ENCODE results near the gene GPR55.

Gene GPR55

DNA sequence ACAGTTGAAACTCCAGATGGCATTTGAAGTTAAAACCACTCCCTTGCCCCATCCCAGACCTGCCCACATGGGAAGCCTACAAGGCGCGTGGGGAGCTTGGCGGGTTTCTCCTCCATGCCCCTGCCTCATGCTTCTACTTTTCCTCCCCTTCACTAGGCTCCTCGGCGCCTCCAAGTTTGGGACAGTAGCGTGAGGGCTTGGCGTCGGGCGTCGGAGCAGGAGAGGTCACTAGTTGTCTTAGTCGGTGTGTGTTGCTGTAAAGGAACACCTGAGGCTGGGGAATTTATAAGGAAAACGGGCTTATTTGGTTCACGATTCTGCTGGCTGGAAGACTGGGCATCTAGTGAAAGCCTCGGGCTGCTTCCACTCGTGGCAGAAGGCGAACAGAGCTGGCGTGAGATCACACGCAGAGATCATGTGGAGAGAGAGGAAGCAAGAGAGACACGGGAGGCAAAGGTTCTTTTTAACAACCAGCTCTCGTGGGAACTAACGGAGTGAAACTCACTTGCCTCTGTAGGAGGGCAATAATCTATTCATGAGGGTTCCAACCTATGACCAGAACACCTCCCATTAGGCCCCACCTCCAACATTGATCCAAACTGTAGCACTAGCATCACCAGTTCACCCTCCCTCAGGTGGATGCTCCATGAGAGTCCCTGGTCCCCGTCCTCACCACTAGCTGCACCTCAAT lies 35.0 kb downstream of the GPR55 start:
- DNase-seq (ENCODE audit: extremely low read depth, low read depth), result no peak
- no peak for TF ChIP-seq CTCF (IDR thresholded peaks at IDR 0.05; ENCODE audit: low read depth, low read length)

DNA sequence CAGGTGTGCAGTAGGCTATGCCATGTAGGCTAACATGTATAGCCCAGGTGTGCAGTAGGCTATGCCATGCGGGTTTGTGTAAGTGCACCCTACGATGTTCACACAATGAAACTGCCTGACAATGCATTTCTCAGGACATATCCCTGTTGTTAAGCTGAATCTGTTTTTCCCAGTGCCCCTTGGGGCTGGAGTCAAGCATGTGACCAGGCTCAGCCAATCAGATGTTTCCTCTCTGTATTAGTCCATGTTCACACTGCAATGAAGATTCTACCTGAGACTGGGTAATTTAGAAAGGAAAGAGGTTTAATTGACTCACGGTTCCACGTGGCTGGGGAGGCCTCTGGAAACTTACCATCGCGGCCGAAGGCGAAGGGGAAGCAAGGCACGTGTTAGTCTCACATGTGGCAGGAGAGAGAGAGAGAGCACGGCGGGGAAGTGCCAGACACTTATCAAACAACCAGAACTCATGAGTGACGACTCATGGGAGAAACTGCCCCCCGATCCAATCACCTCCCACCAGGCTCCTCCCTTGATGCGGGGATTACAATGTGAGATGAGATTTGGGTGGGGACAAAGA lies 36.1 kb downstream of the GPR55 start:
- TF ChIP-seq CTCF (IDR thresholded peaks at IDR 0.05; ENCODE audit: low read depth, low read length), result no peak
- no peak for DNase-seq (ENCODE audit: extremely low read depth, low read depth)

- DNase-seq (ENCODE audit: extremely low read depth, low read depth), result no peak
- no peak for TF ChIP-seq CTCF (IDR thresholded peaks at IDR 0.05; ENCODE audit: low read depth, low read length)
These were observed 37.7 kb downstream of the GPR55 start for GRCh38 chr2:230887342-230887741.

DNA sequence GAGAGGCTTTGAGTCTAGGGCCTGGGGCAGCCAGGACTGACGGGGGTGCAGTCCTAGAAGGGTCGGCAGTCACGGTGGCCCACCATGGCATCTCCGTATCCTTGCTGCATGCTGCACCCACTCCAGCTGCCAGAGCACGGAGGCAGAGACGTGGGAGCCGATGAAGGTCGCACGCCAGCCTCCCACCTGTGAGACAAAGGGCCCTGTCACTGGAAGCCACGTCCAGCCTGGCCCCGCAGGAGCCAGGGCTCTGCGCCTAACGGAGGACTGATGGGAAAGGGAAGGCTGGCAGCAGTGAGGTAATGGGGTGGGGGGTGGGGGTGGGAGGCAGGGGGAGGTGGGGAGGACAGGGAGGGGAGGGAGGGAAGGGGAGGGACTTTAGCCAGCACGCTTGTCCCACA lies 38.4 kb downstream of the GPR55 start:
- DNase-seq (ENCODE audit: extremely low read depth, low read depth), result no peak
- TF ChIP-seq CTCF (IDR thresholded peaks at IDR 0.05; ENCODE audit: low read depth, low read length), result no peak

DNA sequence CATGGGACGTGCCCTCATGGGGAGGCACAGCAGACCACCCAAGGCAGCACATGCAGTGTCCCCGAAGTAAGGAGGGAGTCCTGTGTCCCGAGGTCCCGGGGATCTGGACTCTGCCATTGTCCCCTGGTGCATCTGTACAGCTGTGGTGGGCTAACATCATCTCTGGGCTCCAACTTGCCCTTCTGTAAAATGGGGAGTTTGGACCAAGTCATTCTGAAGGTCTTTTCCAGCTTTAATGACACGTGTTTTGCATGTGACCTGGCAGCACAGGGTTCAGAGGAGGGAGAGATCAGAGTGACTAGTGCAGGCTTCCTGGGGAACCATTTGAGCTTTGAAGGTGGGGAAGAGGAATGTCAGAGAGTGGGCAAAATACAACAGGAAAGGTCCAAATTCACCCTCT lies 38.8 kb downstream of the GPR55 start:
- TF ChIP-seq CTCF (IDR thresholded peaks at IDR 0.05; ENCODE audit: low read depth, low read length), result no peak
- DNase-seq (ENCODE audit: extremely low read depth, low read depth), result no peak

DNA sequence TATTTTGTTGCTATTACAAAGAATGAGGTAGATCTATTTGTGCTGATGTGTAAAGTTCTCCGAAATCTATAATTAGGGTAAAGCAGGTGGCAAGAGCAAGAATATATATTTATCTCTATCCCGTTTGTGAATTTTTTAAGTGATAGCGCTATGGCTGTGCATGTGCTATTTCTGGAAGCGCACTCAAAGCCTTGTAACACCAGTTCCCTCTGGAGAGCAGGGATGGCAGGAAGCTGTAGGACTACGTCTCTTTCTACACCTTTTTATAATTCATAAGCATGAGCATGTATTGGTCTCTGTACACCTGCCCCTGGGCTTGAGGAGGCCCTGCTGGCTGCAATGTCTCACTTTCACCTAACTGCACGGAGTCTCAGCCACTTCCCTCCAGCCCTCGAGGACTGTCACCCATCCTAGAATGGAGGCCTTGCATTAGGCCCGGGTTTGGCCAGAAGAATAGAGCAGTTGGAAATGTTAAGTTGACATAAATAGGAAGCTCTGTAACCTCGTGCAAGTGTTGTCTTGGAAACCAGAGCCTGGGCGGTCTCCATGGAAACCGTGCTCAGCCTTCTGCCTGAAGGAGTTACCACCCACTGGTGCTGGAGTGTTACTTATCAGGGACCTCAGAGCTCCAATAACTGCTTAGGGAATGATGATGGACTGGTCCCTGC lies 39.4 kb downstream of the GPR55 start:
- no peak for TF ChIP-seq CTCF (IDR thresholded peaks at IDR 0.05; ENCODE audit: low read depth, low read length)
- DNase-seq (ENCODE audit: extremely low read depth, low read depth), result peak; percentile 15

- DNase-seq (ENCODE audit: extremely low read depth, low read depth), result no peak
- TF ChIP-seq CTCF (IDR thresholded peaks at IDR 0.05; ENCODE audit: low read depth, low read length), result no peak
These were observed 43.2 kb downstream of the GPR55 start for GRCh38 chr2:230881840-230882239.

All from AG09319 (cell line).